ENCODE measurements around the gene TBC1D22A.

TBC1D22A gene

GRCh38 chr22:46863794-46864193, 101.3 kb downstream of the TBC1D22A start:
- DNase-seq = no peak

GRCh38 chr22:46864314-46865051, 102.0 kb downstream of the TBC1D22A start:
- DNase-seq = no peak

- no peak for DNase-seq
These were observed 102.6 kb downstream of the TBC1D22A start for GRCh38 chr22:46865052-46865434.

GRCh38 chr22:46865642-46866041, 103.2 kb downstream of the TBC1D22A start:
- DNase-seq = no peak

- no peak for DNase-seq
These were observed 104.1 kb downstream of the TBC1D22A start for GRCh38 chr22:46866591-46866990.

- no peak for DNase-seq
These were observed 104.7 kb downstream of the TBC1D22A start for GRCh38 chr22:46867106-46867505.

- DNase-seq = no peak
These were observed 106.9 kb downstream of the TBC1D22A start for GRCh38 chr22:46869329-46869728.

- DNase-seq = no peak
These were observed 107.5 kb downstream of the TBC1D22A start for GRCh38 chr22:46869831-46870441.

- no peak for DNase-seq
These were observed 109.4 kb downstream of the TBC1D22A start for GRCh38 chr22:46871826-46872225.

- DNase-seq = no peak
These were observed 112.6 kb downstream of the TBC1D22A start for GRCh38 chr22:46875089-46875488.

GRCh38 chr22:46876357-46876934, 114.0 kb downstream of the TBC1D22A start:
- no peak for DNase-seq

GRCh38 chr22:46878191-46878948, 115.9 kb downstream of the TBC1D22A start:
- DNase-seq = no peak

GRCh38 chr22:46879083-46879482, 116.6 kb downstream of the TBC1D22A start:
- DNase-seq = no peak

GRCh38 chr22:46881373-46882118, 119.1 kb downstream of the TBC1D22A start:
- DNase-seq = peak in 1 of 2 experiments; percentile 4

GRCh38 chr22:46883092-46883910, 120.9 kb downstream of the TBC1D22A start:
- DNase-seq = no peak

- DNase-seq = no peak
These were observed 121.9 kb downstream of the TBC1D22A start for GRCh38 chr22:46884365-46884764.

GRCh38 chr22:46887978-46888377, 125.5 kb downstream of the TBC1D22A start:
- DNase-seq = no peak

GRCh38 chr22:46890819-46891218, 128.4 kb downstream of the TBC1D22A start:
- DNase-seq = no peak

GRCh38 chr22:46891382-46891951, 129.0 kb downstream of the TBC1D22A start:
- no peak for DNase-seq

GRCh38 chr22:46892866-46893265, 130.4 kb downstream of the TBC1D22A start:
- DNase-seq = no peak

GRCh38 chr22:46893281-46894020, 131.0 kb downstream of the TBC1D22A start:
- DNase-seq = no peak
